HepG2 (cell line): ENCODE data around the gene CTBP1.
"Not testable (repeated sequence)": the region's sequence is repeated elsewhere in the genome, so short reads cannot be mapped to it uniquely, and the experiment has no call there.

ENCODE experiments used
- ELK4 ChIP-seq: sonication (generic); formaldehyde crosslinking; IDR thresholded peaks from 2 replicates; pipeline ENCODE4 v1.9.0; 2021; ENCODE audit warnings: missing genetic modification reagents, borderline replicate concordance
- EZH2 ChIP-seq: conservative IDR thresholded peaks from 2 replicates; pipeline ENCODE4 v1.6.1; 2012; ENCODE audit warnings: mild to moderate bottlenecking, low read depth, low read length, moderate library complexity
- HDAC2 ChIP-seq: sonication (generic); formaldehyde crosslinking; IDR thresholded peaks from 2 replicates; pipeline ENCODE4 v1.4.0; 2020; ENCODE audit warnings: missing genetic modification reagents
- HNF4A ChIP-seq: sonication (generic); formaldehyde crosslinking; IDR thresholded peaks from 2 replicates; pipeline ENCODE4 v1.4.0; 2020; ENCODE audit warnings: missing genetic modification reagents
- MZF1 ChIP-seq: sonication (generic); formaldehyde crosslinking; IDR thresholded peaks from 2 replicates; pipeline ENCODE4 v1.8.1; 2023; ENCODE audit warnings: mild to moderate bottlenecking, missing genetic modification reagents, borderline replicate concordance
- NBN ChIP-seq: fragments of 450-650 bp; conservative IDR thresholded peaks from 2 replicates; pipeline ENCODE4 v1.6.1; 2017
- TRAFD1 ChIP-seq: sonication (generic); formaldehyde crosslinking; IDR thresholded peaks from 2 replicates; pipeline ENCODE4 v1.5.1; 2020; ENCODE audit warnings: missing genetic modification reagents, mild to moderate bottlenecking, borderline replicate concordance
- ZNF530 ChIP-seq: sonication (generic); formaldehyde crosslinking; IDR thresholded peaks from 2 replicates; pipeline ENCODE4 v1.5.0; 2020; ENCODE audit warnings: low read depth, mild to moderate bottlenecking, missing genetic modification reagents
- TF ChIP-seq, protein P1 (sequence below): sonication (generic); formaldehyde crosslinking; IDR thresholded peaks from 2 replicates; pipeline ENCODE4 v1.5.0; 2020; ENCODE audit warnings: mild to moderate bottlenecking, missing genetic modification reagents, moderate library complexity

- TF ChIP-seq TRAFD1 (CRISPR knock-in tag); HDAC2; ELK4; NBN; MZF1; ZNF530 (CRISPR knock-in tag); HNF4A (CRISPR knock-in tag); EZH2: not testable (repeated sequence)
- TF ChIP-seq, protein P1, sequence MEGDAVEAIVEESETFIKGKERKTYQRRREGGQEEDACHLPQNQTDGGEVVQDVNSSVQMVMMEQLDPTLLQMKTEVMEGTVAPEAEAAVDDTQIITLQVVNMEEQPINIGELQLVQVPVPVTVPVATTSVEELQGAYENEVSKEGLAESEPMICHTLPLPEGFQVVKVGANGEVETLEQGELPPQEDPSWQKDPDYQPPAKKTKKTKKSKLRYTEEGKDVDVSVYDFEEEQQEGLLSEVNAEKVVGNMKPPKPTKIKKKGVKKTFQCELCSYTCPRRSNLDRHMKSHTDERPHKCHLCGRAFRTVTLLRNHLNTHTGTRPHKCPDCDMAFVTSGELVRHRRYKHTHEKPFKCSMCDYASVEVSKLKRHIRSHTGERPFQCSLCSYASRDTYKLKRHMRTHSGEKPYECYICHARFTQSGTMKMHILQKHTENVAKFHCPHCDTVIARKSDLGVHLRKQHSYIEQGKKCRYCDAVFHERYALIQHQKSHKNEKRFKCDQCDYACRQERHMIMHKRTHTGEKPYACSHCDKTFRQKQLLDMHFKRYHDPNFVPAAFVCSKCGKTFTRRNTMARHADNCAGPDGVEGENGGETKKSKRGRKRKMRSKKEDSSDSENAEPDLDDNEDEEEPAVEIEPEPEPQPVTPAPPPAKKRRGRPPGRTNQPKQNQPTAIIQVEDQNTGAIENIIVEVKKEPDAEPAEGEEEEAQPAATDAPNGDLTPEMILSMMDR (CRISPR knock-in tag), result not testable (repeated sequence)
These were observed 43.7 kb upstream of the CTBP1 start for GRCh38 chr4:1292703-1293011.
